HG02981 (cell line): Measurements from ENCODE around the gene MTG1.
A peak's percentile ranks its signal among the peaks of the same experiment; 100 is the strongest.
"Not testable (repeated sequence)": the region's sequence is repeated elsewhere in the genome, so short reads cannot be mapped to it uniquely, and the experiment has no call there.

Experiments
- ATAC-seq: cut with Tn5 transposase; IDR thresholded peaks from one replicate; pipeline ENCODE4 v1.9.1; 2021; ENCODE audit warnings: mild to moderate bottlenecking, moderate library complexity; ENCODE audit not compliant: unreplicated experiment

Gene MTG1

GRCh38 chr10:133358925-133359310, 35.0 kb upstream of the MTG1 start:
- ATAC-seq = no peak

GRCh38 chr10:133359554-133359971, 34.4 kb upstream of the MTG1 start:
- no peak for ATAC-seq

- no peak for ATAC-seq
These were observed 33.9 kb upstream of the MTG1 start for GRCh38 chr10:133359972-133360610.

- ATAC-seq = no peak
These were observed 32.7 kb upstream of the MTG1 start for GRCh38 chr10:133361227-133361626.

- ATAC-seq = no peak
These were observed 32.0 kb upstream of the MTG1 start for GRCh38 chr10:133361773-133362441.

- no peak for ATAC-seq
These were observed 31.1 kb upstream of the MTG1 start for GRCh38 chr10:133362846-133363245.

GRCh38 chr10:133364645-133365431, 29.1 kb upstream of the MTG1 start:
- ATAC-seq = no peak

GRCh38 chr10:133365461-133366129, 28.4 kb upstream of the MTG1 start:
- no peak for ATAC-seq

GRCh38 chr10:133366130-133366478, 27.9 kb upstream of the MTG1 start:
- ATAC-seq = no peak

- no peak for ATAC-seq
These were observed 27.2 kb upstream of the MTG1 start for GRCh38 chr10:133366751-133367150.

- ATAC-seq = not testable (repeated sequence)
These were observed 26.5 kb upstream of the MTG1 start for GRCh38 chr10:133367461-133367860.

- no peak for ATAC-seq
These were observed 25.8 kb upstream of the MTG1 start for GRCh38 chr10:133368153-133368552.

GRCh38 chr10:133370030-133370786, 23.7 kb upstream of the MTG1 start:
- ATAC-seq = no peak

- no peak for ATAC-seq
These were observed 21.4 kb upstream of the MTG1 start for GRCh38 chr10:133372507-133372906.

GRCh38 chr10:133373174-133374090, 20.5 kb upstream of the MTG1 start, which contains the start of gene ECHS1:
ECHS1 (minus strand) TSS chr10:133373354; CDS start chr10:133373333, 21 bp downstream.
- ATAC-seq = peak; percentile 97

GRCh38 chr10:133375357-133376115, 18.4 kb upstream of the MTG1 start:
- no peak for ATAC-seq

- ATAC-seq = not testable (repeated sequence)
These were observed 17.8 kb upstream of the MTG1 start for GRCh38 chr10:133376183-133376582.

- ATAC-seq = no peak
These were observed 16.7 kb upstream of the MTG1 start for GRCh38 chr10:133377025-133377817.
